Loucy (cell line): ENCODE measurements around the gene METTL21A.

ENCODE experiments used
- CTCF ChIP-seq: fragments of 200-600 bp; sonication (generic); conservative IDR thresholded peaks from 2 replicates; pipeline ENCODE4 v1.5.1; 2014; ENCODE audit warnings: mild to moderate bottlenecking, antibody characterized with exemption, low read length
- EZH2phosphoT487 ChIP-seq: fragments of 200-600 bp; IDR thresholded peaks from 2 replicates; pipeline ENCODE4 v1.6.1; 2018; ENCODE audit warnings: antibody characterized with exemption, mild to moderate bottlenecking, moderate library complexity, borderline replicate concordance

GRCh38 chr2:207571370-207571769 is 53.8 kb downstream of the METTL21A start:
- TF ChIP-seq CTCF (no peak), EZH2phosphoT487 (no peak)
